ENCODE results near the gene ORAI2.
A peak's percentile ranks its signal among the peaks of the same experiment; 100 is the strongest.
"Not testable (repeated sequence)": the region's sequence is repeated elsewhere in the genome, so short reads cannot be mapped to it uniquely, and the experiment has no call there.

ORAI2 gene

DNA sequence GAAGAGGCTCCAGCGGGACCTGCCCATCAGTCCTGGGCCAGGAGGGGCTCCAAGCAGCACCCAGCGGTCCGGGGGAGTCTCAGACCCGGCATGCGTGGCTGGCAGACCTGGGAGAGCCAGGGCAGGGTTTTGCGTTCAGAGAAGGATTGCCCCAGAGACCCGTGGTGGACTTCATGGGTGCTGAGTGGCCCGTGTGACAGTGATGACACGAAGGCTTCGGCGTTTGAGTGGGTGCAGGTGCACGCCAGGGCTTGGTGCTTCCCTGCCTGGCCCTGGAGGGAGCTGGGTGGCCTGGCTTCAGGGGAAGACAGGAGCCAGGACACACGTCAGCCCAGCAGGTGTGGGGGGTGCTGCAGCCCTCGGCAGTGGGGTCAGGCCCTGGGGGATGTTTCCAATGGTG, 13.9 kb downstream of the ORAI2 start:
- DNase-seq (ENCODE audit: low read depth) = no peak

DNA sequence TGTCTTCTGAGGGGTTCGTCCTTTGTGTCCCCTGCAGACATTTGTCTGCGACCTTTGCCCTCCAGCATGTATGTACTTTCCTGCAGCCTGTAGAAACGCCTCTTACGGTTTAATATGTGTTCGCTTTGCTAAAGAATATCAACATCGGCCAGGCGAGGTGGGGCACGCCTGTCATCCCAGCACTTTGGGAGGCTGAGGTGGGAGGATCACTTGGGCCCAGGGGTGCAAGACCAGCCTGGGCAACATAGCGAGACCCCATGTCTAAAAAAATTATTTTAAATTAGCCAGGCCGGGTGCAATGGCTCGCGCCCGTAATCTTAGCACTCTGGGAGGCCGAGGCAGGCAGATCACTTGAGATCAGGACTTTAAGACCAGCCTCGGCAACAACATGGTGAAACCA, 15.8 kb downstream of the ORAI2 start:
- DNase-seq (ENCODE audit: low read depth) = no peak

- DNase-seq (ENCODE audit: low read depth) = peak; percentile 44
Measured at GRCh38 chr7:102450242-102450641, 16.9 kb downstream of the ORAI2 start.

DNA sequence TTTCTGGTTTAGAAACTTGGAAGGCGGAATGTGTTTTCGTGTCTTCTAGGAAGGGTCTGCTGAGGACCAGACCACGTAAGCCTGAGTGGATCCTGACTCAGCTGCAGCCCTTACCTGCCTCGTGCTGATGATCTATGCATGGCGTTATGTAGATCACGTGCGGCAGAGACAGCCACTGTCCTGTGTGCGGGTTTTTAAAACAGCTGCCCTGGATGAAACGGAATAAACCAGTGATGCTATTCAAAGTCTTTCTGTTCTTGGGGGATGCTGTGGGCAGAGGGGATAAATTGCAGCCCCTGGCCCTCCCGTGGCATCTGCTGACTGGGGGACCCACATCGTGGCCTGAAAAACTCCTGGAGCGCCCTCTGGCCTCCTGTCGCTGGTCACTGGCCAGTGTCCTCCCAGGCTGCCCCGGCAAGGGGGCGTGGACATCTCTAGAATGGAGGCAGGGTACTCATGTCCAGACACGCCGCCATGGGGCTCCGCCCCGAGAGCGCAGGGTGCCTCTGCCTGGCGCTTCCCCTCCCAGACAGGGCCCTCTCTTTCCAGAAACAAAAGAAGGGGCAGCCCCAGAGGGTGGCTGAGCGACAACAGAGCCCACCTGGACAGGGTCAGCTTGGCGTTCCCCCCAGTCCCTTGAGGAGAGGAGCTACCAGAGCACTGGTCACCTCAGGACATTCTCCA, 18.1 kb downstream of the ORAI2 start:
- DNase-seq (ENCODE audit: low read depth) = no peak

DNA sequence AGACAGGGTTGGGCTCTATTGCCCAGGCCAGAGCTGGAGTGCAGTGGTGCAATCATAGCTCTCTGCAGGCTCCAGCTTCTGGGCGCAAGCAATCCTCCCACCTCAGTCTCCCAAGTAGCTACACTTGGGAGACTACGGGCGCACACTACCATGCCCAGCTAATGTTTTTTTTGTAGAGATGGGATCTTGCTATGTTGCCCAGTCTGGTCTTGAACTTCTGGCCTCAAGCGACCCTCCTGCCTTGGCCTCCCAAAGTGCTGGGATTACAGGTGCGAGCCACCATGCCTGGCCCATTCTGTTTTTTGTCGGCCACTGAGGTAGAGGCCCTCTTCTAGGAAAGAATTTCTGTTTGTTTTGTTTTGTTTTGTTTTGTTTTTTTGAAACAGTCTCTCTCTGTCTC, 19.1 kb downstream of the ORAI2 start:
- DNase-seq (ENCODE audit: low read depth) = no peak

- DNase-seq (ENCODE audit: low read depth) = no peak
Measured at GRCh38 chr7:102453319-102453718, 19.9 kb downstream of the ORAI2 start.

GRCh38 chr7:102454468-102454867, 21.1 kb downstream of the ORAI2 start:
- DNase-seq (ENCODE audit: low read depth) = no peak

- not testable (repeated sequence) for DNase-seq (ENCODE audit: low read depth)
Measured at GRCh38 chr7:102454932-102455331, 21.6 kb downstream of the ORAI2 start.

- DNase-seq (ENCODE audit: low read depth) = no peak
Measured at GRCh38 chr7:102455596-102455995, 22.2 kb downstream of the ORAI2 start.

GRCh38 chr7:102456327-102456726, 23.0 kb downstream of the ORAI2 start:
- no peak for DNase-seq (ENCODE audit: low read depth)

DNA sequence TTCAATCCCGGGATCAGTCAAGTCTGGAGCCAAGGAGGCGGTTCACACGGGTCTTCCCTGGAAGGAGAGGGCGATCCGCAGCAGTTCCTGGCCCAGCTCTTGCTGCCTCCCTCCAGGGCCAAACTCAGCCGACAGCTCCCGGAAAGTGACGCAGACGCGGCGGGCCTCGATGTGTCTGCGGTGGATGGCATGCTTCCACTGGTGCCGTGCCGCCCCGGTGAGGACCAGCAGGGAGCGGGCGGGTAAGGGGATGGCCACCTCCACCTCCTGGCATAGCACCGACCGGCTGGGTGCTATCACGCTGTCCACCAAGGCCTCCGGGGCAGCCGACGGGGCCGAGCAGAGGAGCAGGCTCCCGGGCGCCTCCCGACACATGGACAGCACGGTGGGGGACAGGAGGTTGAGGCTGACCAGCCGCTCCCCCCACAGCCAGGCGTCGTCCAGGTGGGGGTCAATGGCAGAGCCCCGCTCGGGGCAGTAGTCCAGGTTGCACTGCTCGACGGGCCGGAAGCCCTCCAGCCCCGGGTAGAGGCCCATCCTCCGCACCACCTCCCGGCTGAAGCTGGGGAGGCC, 24.1 kb downstream of the ORAI2 start:
- DNase-seq (ENCODE audit: low read depth) = no peak

- no peak for DNase-seq (ENCODE audit: low read depth)
Measured at GRCh38 chr7:102459221-102459844, 26.0 kb downstream of the ORAI2 start.

DNA sequence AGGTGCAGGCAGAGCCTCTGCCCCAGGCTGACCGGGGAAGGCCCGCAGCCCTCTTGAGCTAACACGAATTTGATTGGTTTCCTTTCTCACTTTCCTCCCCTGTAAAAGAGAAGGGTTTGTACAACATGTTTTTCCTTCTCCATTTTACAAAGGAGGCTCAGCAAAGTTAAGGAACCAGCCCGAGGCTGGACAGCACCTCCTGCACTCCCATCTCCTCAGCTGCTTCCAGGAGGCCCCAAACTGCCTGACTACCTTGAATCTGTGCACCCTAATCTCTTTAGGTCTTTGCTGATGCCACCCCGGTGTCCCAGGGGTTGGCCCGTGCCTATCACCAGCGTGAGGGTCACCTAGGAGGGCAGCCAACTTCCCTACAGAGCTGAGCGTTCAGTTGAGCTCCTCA, 27.1 kb downstream of the ORAI2 start:
- DNase-seq (ENCODE audit: low read depth) = no peak

- no peak for DNase-seq (ENCODE audit: low read depth)
Measured at GRCh38 chr7:102463841-102464576, 30.6 kb downstream of the ORAI2 start.

DNA sequence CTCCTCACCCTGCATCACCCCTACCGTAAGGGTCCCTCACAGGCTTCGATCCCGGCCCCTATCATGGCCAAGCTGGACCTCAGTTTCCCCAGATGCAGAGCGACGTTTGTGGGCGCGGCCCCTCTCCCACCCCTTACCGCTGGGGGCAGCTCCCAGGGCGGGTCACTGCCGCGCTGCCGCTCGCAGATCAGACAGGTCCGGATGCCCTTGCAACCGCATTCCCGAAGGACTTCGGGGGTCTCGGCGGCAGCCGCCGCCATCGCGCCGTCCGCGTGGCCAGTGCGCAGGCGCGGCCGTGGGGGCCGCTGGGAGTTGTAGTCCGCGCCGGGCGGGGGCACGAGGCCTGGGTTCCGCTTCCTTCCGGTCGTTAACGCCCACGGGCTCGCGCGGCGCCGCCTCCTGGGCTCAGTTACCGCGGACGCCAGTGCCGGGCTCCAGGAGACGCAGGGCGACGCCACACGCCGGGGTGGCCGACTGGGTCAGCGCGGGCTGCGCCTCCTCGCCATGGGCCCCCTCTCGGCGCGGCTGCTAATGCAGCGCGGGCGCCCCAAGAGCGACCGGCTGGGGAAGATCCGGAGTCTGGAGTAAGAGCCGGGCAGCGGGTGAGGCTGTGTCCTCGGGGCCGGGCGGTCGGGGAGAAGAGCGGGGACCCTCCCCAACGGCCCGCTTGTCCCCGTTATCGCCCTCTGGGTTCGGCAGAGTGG, 31.4 kb downstream of the ORAI2 start, which contains the start of the genes ALKBH4 and LRWD1:
Gene ALKBH4, minus strand, starts transcription at position 287 of the 704 bp plus-strand sequence. Its CDS starts 27 bp downstream, at position 260.
Gene LRWD1, plus strand, starts transcription at position 408 of the 704 bp plus-strand sequence. Its CDS starts 97 bp downstream, at position 505.
- DNase-seq (ENCODE audit: low read depth) = peak; percentile 90

DNA sequence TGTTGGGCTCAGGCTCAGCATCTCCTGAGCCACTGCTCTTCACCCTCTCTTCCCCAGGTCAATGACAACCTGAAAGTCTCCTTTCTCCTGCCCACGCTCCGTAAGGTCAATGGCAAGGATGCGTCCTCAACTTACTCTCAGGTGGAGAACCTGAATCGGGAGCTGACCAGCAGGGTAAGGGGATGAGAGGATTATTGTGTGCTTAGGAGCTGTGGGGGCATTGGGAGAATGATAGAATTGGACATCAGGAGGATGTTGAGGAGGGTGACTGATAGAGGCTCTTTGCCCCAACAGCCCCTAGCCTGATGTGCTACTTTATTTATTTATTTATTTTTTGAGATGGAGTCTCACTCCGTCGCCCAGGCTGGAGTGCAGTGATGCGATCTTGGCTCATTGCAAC, 32.7 kb downstream of the ORAI2 start:
- no peak for DNase-seq (ENCODE audit: low read depth)

DNA sequence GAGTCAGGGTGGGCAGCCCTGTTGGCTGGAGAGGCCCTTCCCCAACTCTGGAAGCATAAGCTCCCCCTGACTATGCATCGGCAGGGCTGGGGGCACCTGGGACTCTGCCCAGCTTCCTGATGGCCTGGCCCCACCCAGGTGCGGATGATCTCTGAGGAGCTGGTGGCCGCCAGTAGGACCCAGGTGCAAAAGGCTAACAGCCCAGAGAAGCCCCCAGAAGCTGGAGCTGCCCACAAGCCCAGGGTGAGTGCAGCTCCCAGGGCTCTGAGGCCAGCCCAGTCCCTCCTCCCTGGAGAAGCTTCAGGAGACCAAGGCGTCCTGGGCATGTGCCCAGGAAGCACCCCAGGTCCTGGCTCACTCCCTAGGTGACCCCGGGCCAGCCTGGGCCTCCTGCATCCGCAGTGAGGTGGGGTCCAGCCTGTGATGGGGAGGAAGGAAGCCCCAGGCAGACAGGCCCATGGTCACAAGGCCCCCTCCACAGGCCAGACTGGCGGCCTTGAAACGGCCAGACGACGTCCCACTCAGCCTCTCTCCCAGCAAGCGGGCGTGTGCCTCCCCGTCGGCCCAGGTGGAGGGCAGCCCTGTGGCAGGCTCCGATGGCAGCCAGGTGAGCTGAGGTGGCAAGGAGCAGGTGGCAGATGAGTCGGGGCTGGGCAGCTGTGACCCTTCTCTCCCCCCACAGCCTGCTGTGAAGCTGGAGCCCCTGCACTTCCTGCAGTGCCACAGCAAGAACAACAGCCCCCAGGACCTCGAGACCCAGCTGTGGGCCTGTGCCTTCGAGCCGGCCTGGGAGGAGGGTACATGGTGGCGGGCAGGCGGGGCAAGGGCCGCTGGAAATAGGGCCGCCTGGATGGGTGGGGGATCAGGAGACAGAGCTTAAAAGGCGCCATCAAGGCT, 34.5 kb downstream of the ORAI2 start:
- DNase-seq (ENCODE audit: low read depth) = no peak

GRCh38 chr7:102468478-102469350, 35.3 kb downstream of the ORAI2 start:
- DNase-seq (ENCODE audit: low read depth) = no peak

DNA sequence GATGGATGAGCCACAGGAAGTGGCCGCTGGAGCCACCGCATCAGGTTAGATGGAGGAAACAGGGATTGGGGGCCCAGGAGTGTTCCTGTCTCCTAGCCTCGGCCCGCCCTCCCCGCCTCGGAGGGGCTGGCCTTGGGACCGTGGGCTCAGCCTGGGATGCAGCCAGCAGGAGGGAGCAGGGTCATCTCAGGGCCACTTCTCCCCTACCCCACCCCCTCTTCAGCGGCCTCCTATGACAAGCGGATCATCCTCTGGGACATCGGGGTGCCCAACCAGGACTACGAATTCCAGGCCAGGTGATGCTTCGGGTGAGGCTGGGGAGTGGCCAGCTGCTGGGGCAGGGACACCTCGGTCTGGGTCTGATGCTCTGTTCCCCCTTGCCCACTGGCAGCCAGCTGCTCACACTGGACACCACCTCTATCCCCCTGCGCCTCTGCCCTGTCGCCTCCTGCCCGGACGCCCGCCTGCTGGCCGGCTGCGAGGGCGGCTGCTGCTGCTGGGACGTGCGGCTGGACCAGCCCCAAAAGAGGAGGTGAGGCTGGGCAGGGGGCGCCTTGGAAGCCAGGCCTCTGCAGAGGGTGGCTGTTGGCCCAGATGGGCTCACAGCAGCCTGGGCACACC, 36.1 kb downstream of the ORAI2 start:
- DNase-seq (ENCODE audit: low read depth) = no peak

Data from stimulated activated CD4-positive, alpha-beta T cell treated with anti-CD3 and anti-CD28 coated beads, Interleukin-2, amount 100 ng/mL, for 4 hours (primary cell).